ENCODE measurements around the gene RASL10A. TPM values are rescaled to one million over a fixed set of nuclear protein-coding genes. Genes with fewer than 3 reads are reported as not detected.

Gene RASL10A
- total RNA-seq, 2 donors from 2014 or later = 0.42 to 1.3 TPM

- Histone ChIP-seq H3K4me1 (no peaks in the 10 kb centered on the region), H3K9ac (ENCODE audit: low read depth in 2 of 2, low read length in 2 of 2) (no peak overlapping the region), H3K27ac (no peak overlapping the region), H3K9me3 (no peaks in the 10 kb centered on the region), H3K36me3 (peaks cover 7% of the 10 kb centered on the region), H3K27me3 (no peaks in the 10 kb centered on the region), H3K4me3 (no peak overlapping the region)
- intact Hi-C loops (cut with DNase I) = no loop called here
- TF ChIP-seq, protein P1, sequence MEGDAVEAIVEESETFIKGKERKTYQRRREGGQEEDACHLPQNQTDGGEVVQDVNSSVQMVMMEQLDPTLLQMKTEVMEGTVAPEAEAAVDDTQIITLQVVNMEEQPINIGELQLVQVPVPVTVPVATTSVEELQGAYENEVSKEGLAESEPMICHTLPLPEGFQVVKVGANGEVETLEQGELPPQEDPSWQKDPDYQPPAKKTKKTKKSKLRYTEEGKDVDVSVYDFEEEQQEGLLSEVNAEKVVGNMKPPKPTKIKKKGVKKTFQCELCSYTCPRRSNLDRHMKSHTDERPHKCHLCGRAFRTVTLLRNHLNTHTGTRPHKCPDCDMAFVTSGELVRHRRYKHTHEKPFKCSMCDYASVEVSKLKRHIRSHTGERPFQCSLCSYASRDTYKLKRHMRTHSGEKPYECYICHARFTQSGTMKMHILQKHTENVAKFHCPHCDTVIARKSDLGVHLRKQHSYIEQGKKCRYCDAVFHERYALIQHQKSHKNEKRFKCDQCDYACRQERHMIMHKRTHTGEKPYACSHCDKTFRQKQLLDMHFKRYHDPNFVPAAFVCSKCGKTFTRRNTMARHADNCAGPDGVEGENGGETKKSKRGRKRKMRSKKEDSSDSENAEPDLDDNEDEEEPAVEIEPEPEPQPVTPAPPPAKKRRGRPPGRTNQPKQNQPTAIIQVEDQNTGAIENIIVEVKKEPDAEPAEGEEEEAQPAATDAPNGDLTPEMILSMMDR (IDR thresholded peaks at IDR 0.05) = no peak
- DNase-seq = no peak
These were observed 10.4 kb upstream of the RASL10A start for GRCh38 chr22:29325785-29326315.

GRCh38 chr22:29325356-29325755, 9.9 kb upstream of the RASL10A start:
- Histone ChIP-seq H3K4me3 (no peak overlapping the region), H3K36me3 (peaks cover 7% of the 10 kb centered on the region), H3K9ac (ENCODE audit: low read depth in 2 of 2, low read length in 2 of 2) (no peak overlapping the region), H3K4me1 (no peaks in the 10 kb centered on the region), H3K9me3 (no peaks in the 10 kb centered on the region), H3K27me3 (no peaks in the 10 kb centered on the region), H3K27ac (no peak overlapping the region)
- DNase-seq = no peak
- intact Hi-C loops (cut with DNase I) = no loop called here
- TF ChIP-seq, protein P1 (IDR thresholded peaks at IDR 0.05) = no peak

DNA sequence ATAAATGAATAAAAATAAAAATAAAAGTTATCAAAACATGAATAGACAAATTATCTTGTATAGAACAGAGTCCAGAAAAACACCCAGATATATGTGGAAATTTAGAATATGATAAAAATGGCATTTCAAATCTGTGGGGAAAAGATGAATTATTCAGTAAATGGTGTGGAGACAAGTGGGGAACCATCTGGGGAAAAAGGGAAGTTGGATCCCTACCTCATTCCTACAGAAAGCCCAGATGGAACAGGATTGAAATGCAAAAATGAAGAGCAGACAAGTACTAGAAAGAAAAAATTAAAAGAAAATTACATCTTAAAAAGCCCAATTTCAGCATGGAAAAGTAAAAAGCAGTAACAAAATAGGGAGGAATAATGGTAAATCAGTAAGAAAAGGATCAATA, 8.1 kb upstream of the RASL10A start:
- no peaks in the 10 kb centered on the region for H3K9me3 ChIP-seq
- intact Hi-C loops (cut with DNase I) = loop anchor here (5.0 kb wide), 1 partner anchor 121 kb away; no protein-coding TSS in a partner anchor
- H3K9ac ChIP-seq (ENCODE audit: low read depth in 2 of 2, low read length in 2 of 2) = no peak overlapping the region
- no peaks in the 10 kb centered on the region for H3K36me3 ChIP-seq
- no peaks in the 10 kb centered on the region for H3K4me1 ChIP-seq
- DNase-seq = no peak
- H3K27me3 ChIP-seq = no peaks in the 10 kb centered on the region
- H3K27ac ChIP-seq = no peak overlapping the region
- H3K4me3 ChIP-seq = no peak overlapping the region
- TF ChIP-seq, protein P1 (IDR thresholded peaks at IDR 0.05) = no peak

GRCh38 chr22:29320546-29320945, 5.0 kb upstream of the RASL10A start:
- Histone ChIP-seq H3K9ac (ENCODE audit: low read depth in 2 of 2, low read length in 2 of 2) (no peak overlapping the region), H3K36me3 (no peaks in the 10 kb centered on the region), H3K9me3 (no peaks in the 10 kb centered on the region), H3K4me1 (peaks cover 4% of the 10 kb centered on the region), H3K27ac (no peak overlapping the region), H3K4me3 (no peak overlapping the region), H3K27me3 (peaks cover 12% of the 10 kb centered on the region)
- DNase-seq = no peak
- TF ChIP-seq, protein P1 (IDR thresholded peaks at IDR 0.05) = no peak
- intact Hi-C loops (cut with DNase I) = loop anchor here (5.0 kb wide), 1 partner anchor 118 kb away; no protein-coding TSS in a partner anchor

- Histone ChIP-seq H3K36me3 (no peaks in the 10 kb centered on the region), H3K4me1 (peaks cover 9% of the 10 kb centered on the region), H3K27me3 (peaks cover 27% of the 10 kb centered on the region), H3K9me3 (no peaks in the 10 kb centered on the region), H3K9ac (ENCODE audit: low read depth in 2 of 2, low read length in 2 of 2) (no peak overlapping the region), H3K27ac (no peak overlapping the region), H3K4me3 (no peak overlapping the region)
- intact Hi-C loops (cut with DNase I) = no loop called here
- TF ChIP-seq, protein P1 (IDR thresholded peaks at IDR 0.05) = no peak
- no peak for DNase-seq
These were observed 3.6 kb upstream of the RASL10A start for GRCh38 chr22:29319072-29319471.
